HG03060 (cell line): ENCODE data around the gene ZNF362.
A peak's percentile ranks its signal among the peaks of the same experiment; 100 is the strongest.

Experiments used
- ATAC-seq: cut with Tn5 transposase; IDR thresholded peaks from one replicate; pipeline ENCODE4 v1.9.1; 2021; ENCODE audit warnings: low read depth, moderate number of reproducible peaks; ENCODE audit not compliant: unreplicated experiment

The ZNF362 gene

GRCh38 chr1:33338440-33339211 lies 82.3 kb downstream of the ZNF362 start:
- no peak for ATAC-seq

GRCh38 chr1:33339413-33339812 lies 83.1 kb downstream of the ZNF362 start:
- no peak for ATAC-seq

- ATAC-seq, result no peak
Observed at GRCh38 chr1:33341190-33341589, 84.9 kb downstream of the ZNF362 start.

- no peak for ATAC-seq
Observed at GRCh38 chr1:33342041-33342723, 85.9 kb downstream of the ZNF362 start.

- no peak for ATAC-seq
Observed at GRCh38 chr1:33343539-33343938, 87.2 kb downstream of the ZNF362 start.

- ATAC-seq, result no peak
Observed at GRCh38 chr1:33344896-33345560, 88.7 kb downstream of the ZNF362 start.

- ATAC-seq, result no peak
Observed at GRCh38 chr1:33346533-33346926, 90.2 kb downstream of the ZNF362 start.

GRCh38 chr1:33346927-33347649 lies 90.8 kb downstream of the ZNF362 start:
- no peak for ATAC-seq

- no peak for ATAC-seq
Observed at GRCh38 chr1:33347650-33347992, 91.3 kb downstream of the ZNF362 start.

- no peak for ATAC-seq
Observed at GRCh38 chr1:33348194-33348593, 91.9 kb downstream of the ZNF362 start.

- ATAC-seq, result no peak
Observed at GRCh38 chr1:33348676-33349080, 92.4 kb downstream of the ZNF362 start.

- ATAC-seq, result no peak
Observed at GRCh38 chr1:33349081-33349759, 92.9 kb downstream of the ZNF362 start.

GRCh38 chr1:33349778-33350610 lies 93.7 kb downstream of the ZNF362 start:
- ATAC-seq, result peak; percentile 47
